HepG2 (cell line): ENCODE data around the gene FANCD2. TPM values are rescaled to one million over a fixed set of nuclear protein-coding genes. Genes with fewer than 3 reads are reported as not detected.

Source experiments
- CREM ChIP-seq, 2 experiments: sonication (generic) in 1 of 2; formaldehyde crosslinking in 1 of 2; IDR thresholded peaks; 2 replicates each; pipeline versions ENCODE4 v1.4.0 to v1.6.1; 2016 to 2020; ENCODE audit warnings: antibody characterized with exemption in 1 of 2, mild to moderate bottlenecking in 1 of 2, missing genetic modification reagents in 1 of 2
- EP300 ChIP-seq, 3 experiments: sonication (generic) in 1 of 3; formaldehyde crosslinking in 1 of 3; IDR thresholded peaks; 2 replicates each; pipeline versions ENCODE4 v1.5.1 to v1.6.1; 2011 to 2020; ENCODE audit warnings: low read depth in 2 of 3, low read length in 2 of 3, borderline replicate concordance in 1 of 3, improper control_type of control experiment in 1 of 3, mild to moderate bottlenecking in 1 of 3, missing genetic modification reagents in 1 of 3, moderate library complexity in 1 of 3
- HDAC6 ChIP-seq: fragments of 200-600 bp; sonication (generic); IDR thresholded peaks from 2 replicates; pipeline ENCODE4 v1.7.0; 2017; ENCODE audit warnings: mild to moderate bottlenecking, antibody characterized with exemption, low read length, low read depth
- HOXA9 ChIP-seq: sonication (generic); formaldehyde crosslinking; IDR thresholded peaks from 2 replicates; pipeline ENCODE4 v1.8.1; 2022; ENCODE audit warnings: missing genetic modification reagents, mild to moderate bottlenecking, moderate library complexity, borderline replicate concordance
- ISL2 ChIP-seq: sonication (generic); formaldehyde crosslinking; IDR thresholded peaks from 2 replicates; pipeline ENCODE4 v1.5.0; 2020; ENCODE audit warnings: missing genetic modification reagents
- SIN3B ChIP-seq: fragments of 150-350 bp; IDR thresholded peaks from 2 replicates; pipeline ENCODE4 v1.6.1; 2014; ENCODE audit warnings: low read length
- SIX1 ChIP-seq: sonication (generic); formaldehyde crosslinking; IDR thresholded peaks from 2 replicates; pipeline ENCODE4 v1.4.0; 2020; ENCODE audit warnings: missing genetic modification reagents, borderline replicate concordance
- TEAD2 ChIP-seq: sonication (generic); formaldehyde crosslinking; IDR thresholded peaks from 2 replicates; pipeline ENCODE4 v1.9.0; 2021; ENCODE audit warnings: missing genetic modification reagents
- ZNF17 ChIP-seq: sonication (generic); formaldehyde crosslinking; IDR thresholded peaks from 2 replicates; pipeline ENCODE4 v1.5.0; 2020; ENCODE audit warnings: mild to moderate bottlenecking, missing genetic modification reagents
- ZNF337 ChIP-seq: sonication (generic); formaldehyde crosslinking; IDR thresholded peaks from 2 replicates; pipeline ENCODE4 v1.5.1; 2020; ENCODE audit warnings: missing genetic modification reagents, low read depth, mild to moderate bottlenecking, borderline replicate concordance
- ZNF567 ChIP-seq: sonication (generic); formaldehyde crosslinking; IDR thresholded peaks from 2 replicates; pipeline ENCODE4 v1.8.1; 2023; ENCODE audit warnings: mild to moderate bottlenecking, missing genetic modification reagents, borderline replicate concordance
- ZNF792 ChIP-seq: IDR thresholded peaks from 2 replicates; pipeline ENCODE4 v1.6.1; 2016
- polyA plus RNA-seq, 8 experiments: library from polyadenylated mRNA; depleted of rRNA in 3 of 8; stranded (reverse) in 7 of 8; unstranded in 1 of 8; fragments of >200 nt; fragmentation: Illumina TruSeq in 4 of 8; extraction: Trizol in 4 of 8; gene quantifications; 2 replicates each; pipeline versions ENCODE4 v1.2.1 to v1.2.3, GENCODE V29; 2011 to 2016; ENCODE audit warnings: low read depth in 4 of 8, missing spikeins in 1 of 8, mixed read lengths in 1 of 8; ENCODE audit not compliant: insufficient read depth in 1 of 8
- total RNA-seq, 5 experiments: library from RNA; depleted of rRNA; stranded (reverse); fragments of >200 nt; fragmentation: Illumina TruSeq; extraction: Trizol; gene quantifications; 2 replicates each; pipeline ENCODE4 v1.2.3, GENCODE V29; 2016; ENCODE audit warnings: low read depth in 1 of 5
- TF ChIP-seq, protein P1 (sequence below): sonication (generic); formaldehyde crosslinking; IDR thresholded peaks from 2 replicates; pipeline ENCODE4 v1.5.1; 2020; ENCODE audit warnings: mild to moderate bottlenecking, missing genetic modification reagents, moderate library complexity
- TF ChIP-seq, protein P2 (sequence below): fragments of 450-650 bp; IDR thresholded peaks from 2 replicates; pipeline ENCODE4 v1.6.1; 2016
- TF ChIP-seq, protein P3 (sequence below): sonication (generic); formaldehyde crosslinking; IDR thresholded peaks from 2 replicates; pipeline ENCODE4 v1.4.0; 2020; ENCODE audit warnings: missing genetic modification reagents, borderline replicate concordance
- TF ChIP-seq, protein P4 (sequence below): sonication (generic); formaldehyde crosslinking; IDR thresholded peaks from 2 replicates; pipeline ENCODE4 v1.4.0; 2020; ENCODE audit warnings: mild to moderate bottlenecking, missing genetic modification reagents

Gene FANCD2
- total and polyA plus RNA-seq, 2 of the 13 experiments (the other 11 are each of a cell fraction or from before 2014, with no cell fraction given) = 10.1 to 42.0 TPM

DNA sequence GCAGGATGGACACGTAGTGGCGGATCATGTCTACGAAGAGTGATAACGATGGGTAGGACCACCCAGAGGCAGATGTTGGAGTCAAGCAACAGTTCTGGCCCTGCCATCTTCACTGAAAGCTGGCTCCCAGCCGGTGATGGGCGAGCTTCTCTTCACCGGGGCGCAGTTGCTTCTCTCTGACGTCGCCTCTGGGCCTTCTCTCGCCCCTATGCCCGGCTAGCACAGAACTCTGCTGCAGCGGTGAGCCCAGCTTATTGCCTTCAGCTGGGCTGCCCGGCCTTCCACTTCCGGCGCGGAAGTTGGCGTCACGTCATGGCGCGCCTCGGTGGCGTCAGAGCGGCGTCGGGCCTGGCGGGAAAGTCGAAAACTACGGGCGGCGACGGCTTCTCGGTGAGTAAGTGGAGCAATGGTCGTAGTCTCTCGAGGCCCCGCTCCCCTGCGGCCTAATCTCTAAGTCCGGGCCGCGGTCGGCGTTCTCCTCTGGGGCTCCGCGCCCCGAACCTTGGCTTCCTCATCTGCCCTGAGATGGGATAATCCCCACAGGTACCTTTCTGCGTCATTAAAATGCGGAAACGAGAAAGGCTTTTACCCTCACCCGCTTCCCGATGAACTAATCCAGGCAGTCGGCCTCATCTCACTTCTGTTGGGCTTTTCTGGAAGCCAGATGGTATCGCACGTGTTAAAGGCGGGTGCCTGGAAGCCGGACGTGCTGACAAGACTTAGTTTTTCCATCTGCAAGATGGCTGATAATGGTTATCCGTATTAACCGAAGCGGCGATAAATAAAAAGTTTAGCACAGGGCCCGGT lies at the start of gene FANCD2 (continued):
- TF ChIP-seq, protein P1, sequence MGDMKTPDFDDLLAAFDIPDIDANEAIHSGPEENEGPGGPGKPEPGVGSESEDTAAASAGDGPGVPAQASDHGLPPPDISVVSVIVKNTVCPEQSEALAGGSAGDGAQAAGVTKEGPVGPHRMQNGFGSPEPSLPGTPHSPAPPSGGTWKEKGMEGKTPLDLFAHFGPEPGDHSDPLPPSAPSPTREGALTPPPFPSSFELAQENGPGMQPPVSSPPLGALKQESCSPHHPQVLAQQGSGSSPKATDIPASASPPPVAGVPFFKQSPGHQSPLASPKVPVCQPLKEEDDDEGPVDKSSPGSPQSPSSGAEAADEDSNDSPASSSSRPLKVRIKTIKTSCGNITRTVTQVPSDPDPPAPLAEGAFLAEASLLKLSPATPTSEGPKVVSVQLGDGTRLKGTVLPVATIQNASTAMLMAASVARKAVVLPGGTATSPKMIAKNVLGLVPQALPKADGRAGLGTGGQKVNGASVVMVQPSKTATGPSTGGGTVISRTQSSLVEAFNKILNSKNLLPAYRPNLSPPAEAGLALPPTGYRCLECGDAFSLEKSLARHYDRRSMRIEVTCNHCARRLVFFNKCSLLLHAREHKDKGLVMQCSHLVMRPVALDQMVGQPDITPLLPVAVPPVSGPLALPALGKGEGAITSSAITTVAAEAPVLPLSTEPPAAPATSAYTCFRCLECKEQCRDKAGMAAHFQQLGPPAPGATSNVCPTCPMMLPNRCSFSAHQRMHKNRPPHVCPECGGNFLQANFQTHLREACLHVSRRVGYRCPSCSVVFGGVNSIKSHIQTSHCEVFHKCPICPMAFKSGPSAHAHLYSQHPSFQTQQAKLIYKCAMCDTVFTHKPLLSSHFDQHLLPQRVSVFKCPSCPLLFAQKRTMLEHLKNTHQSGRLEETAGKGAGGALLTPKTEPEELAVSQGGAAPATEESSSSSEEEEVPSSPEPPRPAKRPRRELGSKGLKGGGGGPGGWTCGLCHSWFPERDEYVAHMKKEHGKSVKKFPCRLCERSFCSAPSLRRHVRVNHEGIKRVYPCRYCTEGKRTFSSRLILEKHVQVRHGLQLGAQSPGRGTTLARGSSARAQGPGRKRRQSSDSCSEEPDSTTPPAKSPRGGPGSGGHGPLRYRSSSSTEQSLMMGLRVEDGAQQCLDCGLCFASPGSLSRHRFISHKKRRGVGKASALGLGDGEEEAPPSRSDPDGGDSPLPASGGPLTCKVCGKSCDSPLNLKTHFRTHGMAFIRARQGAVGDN = peak; percentile 97
- peak; percentile 61; the same call in 1 of the 2 replicates for TF ChIP-seq ISL2 (CRISPR knock-in tag)
- peak; percentile 69; the same call in 1 of the 2 replicates for TF ChIP-seq ZNF17
- no peak for TF ChIP-seq ZNF337 (CRISPR knock-in tag)
- TF ChIP-seq HOXA9 (CRISPR knock-in tag) = peak; percentile 89
- TF ChIP-seq EP300 (IDR thresholded peaks at IDR 0.05; ENCODE audit: low read depth in 2 of 2, low read length in 2 of 2) = no peak
- peak; percentile 51 for TF ChIP-seq EP300 (CRISPR knock-in tag; IDR thresholded peaks at IDR 0.05; ENCODE audit: borderline replicate concordance)
- no peak for TF ChIP-seq ZNF567 (CRISPR knock-in tag)
- TF ChIP-seq ZNF792 (CRISPR knock-in tag) = peak; percentile 90
- TF ChIP-seq, protein P2, sequence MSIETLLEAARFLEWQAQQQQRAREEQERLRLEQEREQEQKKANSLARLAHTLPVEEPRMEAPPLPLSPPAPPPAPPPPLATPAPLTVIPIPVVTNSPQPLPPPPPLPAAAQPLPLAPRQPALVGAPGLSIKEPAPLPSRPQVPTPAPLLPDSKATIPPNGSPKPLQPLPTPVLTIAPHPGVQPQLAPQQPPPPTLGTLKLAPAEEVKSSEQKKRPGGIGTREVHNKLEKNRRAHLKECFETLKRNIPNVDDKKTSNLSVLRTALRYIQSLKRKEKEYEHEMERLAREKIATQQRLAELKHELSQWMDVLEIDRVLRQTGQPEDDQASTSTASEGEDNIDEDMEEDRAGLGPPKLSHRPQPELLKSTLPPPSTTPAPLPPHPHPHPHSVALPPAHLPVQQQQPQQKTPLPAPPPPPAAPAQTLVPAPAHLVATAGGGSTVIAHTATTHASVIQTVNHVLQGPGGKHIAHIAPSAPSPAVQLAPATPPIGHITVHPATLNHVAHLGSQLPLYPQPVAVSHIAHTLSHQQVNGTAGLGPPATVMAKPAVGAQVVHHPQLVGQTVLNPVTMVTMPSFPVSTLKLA = peak; percentile 43; the same call in 1 of the 2 replicates
- no peak for TF ChIP-seq TEAD2 (CRISPR knock-in tag)
- TF ChIP-seq, protein P3, sequence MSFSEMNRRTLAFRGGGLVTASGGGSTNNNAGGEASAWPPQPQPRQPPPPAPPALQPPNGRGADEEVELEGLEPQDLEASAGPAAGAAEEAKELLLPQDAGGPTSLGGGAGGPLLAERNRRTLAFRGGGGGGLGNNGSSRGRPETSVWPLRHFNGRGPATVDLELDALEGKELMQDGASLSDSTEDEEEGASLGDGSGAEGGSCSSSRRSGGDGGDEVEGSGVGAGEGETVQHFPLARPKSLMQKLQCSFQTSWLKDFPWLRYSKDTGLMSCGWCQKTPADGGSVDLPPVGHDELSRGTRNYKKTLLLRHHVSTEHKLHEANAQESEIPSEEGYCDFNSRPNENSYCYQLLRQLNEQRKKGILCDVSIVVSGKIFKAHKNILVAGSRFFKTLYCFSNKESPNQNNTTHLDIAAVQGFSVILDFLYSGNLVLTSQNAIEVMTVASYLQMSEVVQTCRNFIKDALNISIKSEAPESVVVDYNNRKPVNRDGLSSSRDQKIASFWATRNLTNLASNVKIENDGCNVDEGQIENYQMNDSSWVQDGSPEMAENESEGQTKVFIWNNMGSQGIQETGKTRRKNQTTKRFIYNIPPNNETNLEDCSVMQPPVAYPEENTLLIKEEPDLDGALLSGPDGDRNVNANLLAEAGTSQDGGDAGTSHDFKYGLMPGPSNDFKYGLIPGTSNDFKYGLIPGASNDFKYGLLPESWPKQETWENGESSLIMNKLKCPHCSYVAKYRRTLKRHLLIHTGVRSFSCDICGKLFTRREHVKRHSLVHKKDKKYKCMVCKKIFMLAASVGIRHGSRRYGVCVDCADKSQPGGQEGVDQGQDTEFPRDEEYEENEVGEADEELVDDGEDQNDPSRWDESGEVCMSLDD (CRISPR knock-in tag) = no peak
- TF ChIP-seq SIN3B = peak; percentile 99
- peak; percentile 100 for TF ChIP-seq CREM (IDR thresholded peaks at IDR 0.05)
- peak; percentile 100 for TF ChIP-seq CREM (CRISPR knock-in tag; IDR thresholded peaks at IDR 0.05)
- no peak for TF ChIP-seq HDAC6
- TF ChIP-seq, protein P4, sequence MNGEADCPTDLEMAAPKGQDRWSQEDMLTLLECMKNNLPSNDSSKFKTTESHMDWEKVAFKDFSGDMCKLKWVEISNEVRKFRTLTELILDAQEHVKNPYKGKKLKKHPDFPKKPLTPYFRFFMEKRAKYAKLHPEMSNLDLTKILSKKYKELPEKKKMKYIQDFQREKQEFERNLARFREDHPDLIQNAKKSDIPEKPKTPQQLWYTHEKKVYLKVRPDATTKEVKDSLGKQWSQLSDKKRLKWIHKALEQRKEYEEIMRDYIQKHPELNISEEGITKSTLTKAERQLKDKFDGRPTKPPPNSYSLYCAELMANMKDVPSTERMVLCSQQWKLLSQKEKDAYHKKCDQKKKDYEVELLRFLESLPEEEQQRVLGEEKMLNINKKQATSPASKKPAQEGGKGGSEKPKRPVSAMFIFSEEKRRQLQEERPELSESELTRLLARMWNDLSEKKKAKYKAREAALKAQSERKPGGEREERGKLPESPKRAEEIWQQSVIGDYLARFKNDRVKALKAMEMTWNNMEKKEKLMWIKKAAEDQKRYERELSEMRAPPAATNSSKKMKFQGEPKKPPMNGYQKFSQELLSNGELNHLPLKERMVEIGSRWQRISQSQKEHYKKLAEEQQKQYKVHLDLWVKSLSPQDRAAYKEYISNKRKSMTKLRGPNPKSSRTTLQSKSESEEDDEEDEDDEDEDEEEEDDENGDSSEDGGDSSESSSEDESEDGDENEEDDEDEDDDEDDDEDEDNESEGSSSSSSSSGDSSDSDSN (CRISPR knock-in tag) = peak; percentile 81
- peak; percentile 50; the same call in 1 of the 2 replicates for TF ChIP-seq SIX1 (CRISPR knock-in tag)
